Neural progenitor cell (in vitro differentiated cells): ENCODE measurements around the gene UFSP1. TPM values are rescaled to one million over a fixed set of nuclear protein-coding genes. Genes with fewer than 3 reads are reported as not detected.
A peak's percentile ranks its signal among the peaks of the same experiment; 100 is the strongest.

Source experiments
- DNase-seq: peaks from one replicate; pipeline ENCODE4 v3.0.0-alpha.2; 2016; ENCODE audit warnings: low spot score
- H2AFZ ChIP-seq: fragments of 200-600 bp; sonication (generic); replicated peaks from 2 replicates; pipeline ENCODE4 v1.6.1; 2016; ENCODE audit warnings: antibody characterized with exemption
- H3F3A ChIP-seq: fragments of 200-600 bp; sonication (generic); 2 replicates; pipeline ENCODE4 v1.6.1; 2016; ENCODE audit warnings: antibody characterized with exemption, low read depth
- H3K27ac ChIP-seq: fragments of 200-600 bp; sonication (generic); 2 replicates; pipeline ENCODE4 v1.5.1; 2016; ENCODE audit warnings: mild to moderate bottlenecking
- H3K27me3 ChIP-seq: fragments of 200-600 bp; sonication (generic); 2 replicates; pipeline ENCODE4 v1.6.1; 2016; ENCODE audit warnings: mild to moderate bottlenecking, moderate library complexity
- H3K36me3 ChIP-seq: fragments of 200-600 bp; sonication (generic); 2 replicates; pipeline ENCODE4 v1.5.1; 2016
- H3K4me1 ChIP-seq: fragments of 200-600 bp; sonication (generic); 2 replicates; pipeline ENCODE4 v1.6.1; 2016; ENCODE audit warnings: mixed run types
- H3K4me2 ChIP-seq: fragments of 200-600 bp; sonication (generic); 2 replicates; pipeline ENCODE4 v1.6.1; 2016
- H3K4me3 ChIP-seq: fragments of 200-600 bp; sonication (generic); 2 replicates; pipeline ENCODE4 v1.5.1; 2016
- H3K79me2 ChIP-seq: fragments of 200-600 bp; sonication (generic); 2 replicates; pipeline ENCODE4 v1.6.1; 2016; ENCODE audit warnings: low read depth
- H3K9ac ChIP-seq: fragments of 200-600 bp; sonication (generic); 2 replicates; pipeline ENCODE4 v1.6.1; 2016
- H3K9me3 ChIP-seq: fragments of 200-600 bp; sonication (generic); 2 replicates; pipeline ENCODE4 v1.5.1; 2016; ENCODE audit warnings: low read depth
- H4K20me1 ChIP-seq: fragments of 200-600 bp; sonication (generic); 2 replicates; pipeline ENCODE4 v1.6.1; 2016; ENCODE audit warnings: low read depth
- H3K27ac Mint-ChIP-seq: 3 replicates; pipeline ENCODE4 v1.8.0; 2021; ENCODE audit warnings: mixed read lengths
- H3K27me3 Mint-ChIP-seq: 2 replicates; pipeline ENCODE4 v1.8.0; 2022; ENCODE audit warnings: low read depth, mild to moderate bottlenecking, inconsistent platforms, moderate library complexity, mixed read lengths; ENCODE audit not compliant: insufficient read depth
- H3K36me3 Mint-ChIP-seq: 3 replicates; pipeline ENCODE4 v1.8.0; 2021; ENCODE audit warnings: mixed read lengths
- H3K4me1 Mint-ChIP-seq: 3 replicates; pipeline ENCODE4 v1.8.0; 2021; ENCODE audit warnings: mixed read lengths
- H3K4me3 Mint-ChIP-seq: 3 replicates; pipeline ENCODE4 v1.8.0; 2021; ENCODE audit warnings: mild to moderate bottlenecking, moderate library complexity, mixed read lengths
- H3K9me3 Mint-ChIP-seq: 3 replicates; pipeline ENCODE4 v1.8.0; 2020; ENCODE audit warnings: mixed read lengths
- EZH2 ChIP-seq: fragments of 200-600 bp; sonication (generic); IDR thresholded peaks from 2 replicates; pipeline ENCODE4 v1.6.1; 2017; ENCODE audit warnings: antibody characterized with exemption, mild to moderate bottlenecking, moderate library complexity
- EZH2phosphoT487 ChIP-seq: fragments of 200-600 bp; sonication (generic); IDR thresholded peaks from 2 replicates; pipeline ENCODE4 v1.6.1; 2017; ENCODE audit warnings: antibody characterized with exemption
- total RNA-seq: library from RNA; depleted of rRNA; stranded (reverse); fragments of >200 nt; gene quantifications from 2 replicates; pipeline ENCODE4 v1.2.3, GENCODE V29; 2015; ENCODE audit warnings: low replicate concordance
- TF ChIP-seq, protein P1 (sequence below): fragments of 200-600 bp; sonication (generic); IDR thresholded peaks from 2 replicates; pipeline ENCODE4 v1.5.1; 2017; ENCODE audit warnings: antibody characterized with exemption, mild to moderate bottlenecking

UFSP1 gene
- total RNA-seq, 1 donor from 2014 or later, result not detected

DNA sequence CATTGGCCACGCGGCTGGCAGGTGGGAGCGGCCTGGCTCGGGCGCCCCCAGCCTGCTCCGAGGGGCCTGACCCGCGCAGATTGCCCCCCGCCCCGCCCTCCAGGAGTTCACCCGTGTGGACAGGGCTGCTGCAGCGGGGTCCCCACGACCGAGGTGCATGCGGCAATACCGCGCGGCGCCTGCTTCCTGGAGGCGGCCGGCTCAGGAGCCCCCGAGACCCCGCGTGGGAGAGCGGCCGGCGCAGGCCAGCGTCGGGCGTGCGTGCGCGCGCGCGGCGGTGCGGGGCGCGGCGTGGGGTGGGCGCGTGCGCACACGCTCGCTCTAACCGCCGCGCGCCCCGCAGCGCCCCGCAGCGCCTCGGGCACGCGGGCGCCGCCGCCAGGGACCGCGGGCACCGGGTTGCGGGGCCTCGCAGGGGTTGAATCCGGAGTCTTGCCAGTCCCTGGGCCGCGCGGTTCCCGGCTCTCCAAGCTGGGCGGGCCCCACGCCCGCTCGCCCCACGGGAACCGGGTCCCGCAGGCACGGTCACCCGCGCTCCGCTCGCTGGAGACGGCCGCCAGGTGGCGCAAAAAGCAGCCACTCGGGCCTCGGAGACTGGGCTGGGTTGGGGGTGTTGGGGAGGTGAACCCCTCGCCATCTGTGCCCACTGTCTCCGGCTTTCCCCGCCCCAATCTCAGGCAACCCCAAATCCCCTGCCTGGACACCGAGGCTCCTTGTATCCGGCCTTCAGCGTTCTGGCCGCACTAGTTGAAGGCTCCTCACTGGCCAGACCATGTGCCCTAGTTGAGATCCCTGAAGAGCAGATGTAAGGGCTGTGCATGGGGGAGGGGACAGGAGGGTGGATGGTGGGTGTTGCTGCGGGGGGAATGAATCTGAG lies 7.5 kb upstream of the UFSP1 start:
- H3K9me3 Mint-ChIP-seq, result no peaks in the 10 kb centered on the region
- Histone ChIP-seq H3K27ac (no peak overlapping the region), H3K9me3 (no peaks in the 10 kb centered on the region), H4K20me1 (peaks cover 5% of the 10 kb centered on the region), H3K4me3 (peak overlapping the region; percentile 51), H3K4me2 (peak overlapping the region; percentile 86), H3K79me2 (no peaks in the 10 kb centered on the region), H3F3A (peaks cover 13% of the 10 kb centered on the region), H3K27me3 (peaks cover 34% of the 10 kb centered on the region), H2AFZ (no peak overlapping the region), H3K9ac (no peak overlapping the region), H3K36me3 (no peaks in the 10 kb centered on the region), H3K4me1 (peaks cover 8% of the 10 kb centered on the region)
- peaks cover 16% of the 10 kb centered on the region for H3K4me1 Mint-ChIP-seq
- H3K27me3 Mint-ChIP-seq, result peaks cover 25% of the 10 kb centered on the region
- DNase-seq, result peak; percentile 69
- H3K27ac Mint-ChIP-seq, result no peak overlapping the region
- peak overlapping the region; percentile 86 for H3K4me3 Mint-ChIP-seq
- no peaks in the 10 kb centered on the region for H3K36me3 Mint-ChIP-seq
- TF ChIP-seq, protein P1, sequence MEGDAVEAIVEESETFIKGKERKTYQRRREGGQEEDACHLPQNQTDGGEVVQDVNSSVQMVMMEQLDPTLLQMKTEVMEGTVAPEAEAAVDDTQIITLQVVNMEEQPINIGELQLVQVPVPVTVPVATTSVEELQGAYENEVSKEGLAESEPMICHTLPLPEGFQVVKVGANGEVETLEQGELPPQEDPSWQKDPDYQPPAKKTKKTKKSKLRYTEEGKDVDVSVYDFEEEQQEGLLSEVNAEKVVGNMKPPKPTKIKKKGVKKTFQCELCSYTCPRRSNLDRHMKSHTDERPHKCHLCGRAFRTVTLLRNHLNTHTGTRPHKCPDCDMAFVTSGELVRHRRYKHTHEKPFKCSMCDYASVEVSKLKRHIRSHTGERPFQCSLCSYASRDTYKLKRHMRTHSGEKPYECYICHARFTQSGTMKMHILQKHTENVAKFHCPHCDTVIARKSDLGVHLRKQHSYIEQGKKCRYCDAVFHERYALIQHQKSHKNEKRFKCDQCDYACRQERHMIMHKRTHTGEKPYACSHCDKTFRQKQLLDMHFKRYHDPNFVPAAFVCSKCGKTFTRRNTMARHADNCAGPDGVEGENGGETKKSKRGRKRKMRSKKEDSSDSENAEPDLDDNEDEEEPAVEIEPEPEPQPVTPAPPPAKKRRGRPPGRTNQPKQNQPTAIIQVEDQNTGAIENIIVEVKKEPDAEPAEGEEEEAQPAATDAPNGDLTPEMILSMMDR, result peak; percentile 85
- TF ChIP-seq EZH2phosphoT487, result peak; percentile 25
- peak; percentile 22 for TF ChIP-seq EZH2

- no peak overlapping the region for H3K27ac Mint-ChIP-seq
- Histone ChIP-seq H3K27ac (no peak overlapping the region), H3K27me3 (peaks cover 34% of the 10 kb centered on the region)
Observed at GRCh38 chr7:100895956-100896731, 6.6 kb upstream of the UFSP1 start.

DNA sequence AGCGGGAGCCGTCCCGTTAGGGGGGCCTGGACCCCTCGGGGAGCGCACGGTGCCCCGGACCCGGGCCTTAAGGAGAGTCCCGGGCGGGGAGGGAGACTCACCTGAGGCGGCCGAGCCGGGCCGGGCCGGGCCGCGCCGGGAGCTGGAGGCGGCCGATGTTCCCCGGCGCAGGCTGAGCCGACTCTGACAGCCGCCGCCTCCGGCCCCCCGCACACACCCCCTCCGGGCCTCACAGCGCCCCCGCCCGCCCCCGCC lies 6.1 kb upstream of the UFSP1 start, which contains the start of gene ACHE:
Gene ACHE (minus strand): TSS at position 188 of the 255 bp plus-strand sequence. CDS start 1,656 bp downstream, outside the sequence.
- H3K79me2 ChIP-seq, result no peaks in the 10 kb centered on the region
- Mint-ChIP-seq H3K27me3 (peaks cover 27% of the 10 kb centered on the region), H3K36me3 (no peaks in the 10 kb centered on the region), H3K4me1 (peaks cover 23% of the 10 kb centered on the region), H3K27ac (no peak within 1 kb of the TSS), H3K9me3 (no peaks in the 10 kb centered on the region), H3K4me3 (peak within 1 kb of the TSS; percentile 86)
- peaks cover 14% of the 10 kb centered on the region for H3F3A ChIP-seq
- H3K9ac ChIP-seq, result no peak within 1 kb of the TSS
- no peak within 1 kb of the TSS for H2AFZ ChIP-seq
- peak within 1 kb of the TSS; percentile 51 for H3K4me3 ChIP-seq
- peak within 1 kb of the TSS; percentile 86 for H3K4me2 ChIP-seq
- no peaks in the 10 kb centered on the region for H3K36me3 ChIP-seq
- DNase-seq, result no peak
- H3K9me3 ChIP-seq, result no peaks in the 10 kb centered on the region
- H3K27ac ChIP-seq, result no peak within 1 kb of the TSS
- peaks cover 8% of the 10 kb centered on the region for H3K4me1 ChIP-seq
- H4K20me1 ChIP-seq, result peaks cover 5% of the 10 kb centered on the region
- TF ChIP-seq EZH2phosphoT487 (peak; percentile 11), EZH2 (peak; percentile 81)
- TF ChIP-seq, protein P1, result no peak
- peaks cover 34% of the 10 kb centered on the region for H3K27me3 ChIP-seq

More at GRCh38 chr7:100895956-100896731, 6.6 kb upstream of the UFSP1 start:
- Mint-ChIP-seq H3K9me3 (no peaks in the 10 kb centered on the region), H3K4me1 (peaks cover 22% of the 10 kb centered on the region), H3K36me3 (no peaks in the 10 kb centered on the region), H3K4me3 (peak overlapping the region; percentile 86), H3K27me3 (peaks cover 27% of the 10 kb centered on the region)
- Histone ChIP-seq H3K79me2 (no peaks in the 10 kb centered on the region), H3K4me1 (peaks cover 8% of the 10 kb centered on the region), H3K9me3 (no peaks in the 10 kb centered on the region), H3K4me2 (peak overlapping the region; percentile 86), H4K20me1 (peaks cover 5% of the 10 kb centered on the region), H2AFZ (no peak overlapping the region), H3F3A (peaks cover 13% of the 10 kb centered on the region), H3K36me3 (no peaks in the 10 kb centered on the region), H3K4me3 (peak overlapping the region; percentile 51), H3K9ac (no peak overlapping the region)
- peak; percentile 70 for DNase-seq
- TF ChIP-seq EZH2 (peak; percentile 96), EZH2phosphoT487 (peak; percentile 90)
- TF ChIP-seq, protein P1, result no peak
